BLaER1 (cell line): Measurements from ENCODE around the gene NAA40.

ENCODE experiments used
- H3K27ac ChIP-seq: shearing (Covaris generic); formaldehyde crosslinking; 2 replicates; pipeline ENCODE4 v1.8.1; 2022
- H3K27me3 ChIP-seq: shearing (Covaris generic); formaldehyde crosslinking; 2 replicates; pipeline ENCODE4 v1.8.1; 2022
- H3K36me3 ChIP-seq: shearing (Covaris generic); formaldehyde crosslinking; 2 replicates; pipeline ENCODE4 v1.8.1; 2022
- H3K4me1 ChIP-seq: shearing (Covaris generic); formaldehyde crosslinking; 2 replicates; pipeline ENCODE4 v1.8.1; 2022
- H3K4me2 ChIP-seq: shearing (Covaris generic); formaldehyde crosslinking; 2 replicates; pipeline ENCODE4 v1.8.1; 2022
- H3K4me3 ChIP-seq: shearing (Covaris generic); formaldehyde crosslinking; 2 replicates; pipeline ENCODE4 v1.8.1; 2022
- H3K9ac ChIP-seq: shearing (Covaris generic); formaldehyde crosslinking; 2 replicates; pipeline ENCODE4 v1.8.1; 2022
- H3K9me3 ChIP-seq: shearing (Covaris generic); formaldehyde crosslinking; 2 replicates; pipeline ENCODE4 v1.8.1; 2022
- H4K20me1 ChIP-seq: shearing (Covaris generic); formaldehyde crosslinking; 2 replicates; pipeline ENCODE4 v1.8.1; 2022
- Cebpa-rat ChIP-seq: shearing (Covaris generic); IDR thresholded peaks from 2 replicates; pipeline ENCODE4 v1.8.1; 2022

Gene NAA40

DNA sequence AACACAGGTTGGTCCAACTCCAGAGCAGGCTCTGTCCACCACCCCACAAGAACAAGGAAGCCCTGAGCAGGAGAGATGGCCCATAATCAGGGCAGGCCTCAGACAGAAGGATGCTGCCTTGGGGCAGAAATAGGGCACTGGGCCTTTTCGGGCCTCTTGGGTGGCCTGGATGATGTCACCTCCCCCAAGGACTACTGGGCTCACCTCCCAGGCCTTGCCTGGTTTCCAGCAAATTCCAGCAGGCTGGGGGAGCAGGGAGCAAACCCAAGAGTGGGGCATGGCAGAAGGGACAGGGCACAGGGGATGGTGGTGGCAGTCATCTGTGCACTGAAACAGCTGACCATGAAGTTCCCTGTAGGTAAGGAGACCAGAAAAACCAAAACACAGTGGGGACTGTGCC, 5.3 kb upstream of the NAA40 start:
- Histone ChIP-seq H3K9ac (no peak overlapping the region), H3K27me3 (no peaks in the 10 kb centered on the region), H3K4me2 (no peak overlapping the region), H3K9me3 (no peaks in the 10 kb centered on the region), H3K27ac (no peak overlapping the region), H3K4me1 (peaks cover 34% of the 10 kb centered on the region), H3K4me3 (no peak overlapping the region), H4K20me1 (no peaks in the 10 kb centered on the region), H3K36me3 (no peaks in the 10 kb centered on the region)
- no peak for TF ChIP-seq Cebpa-rat

GRCh38 chr11:63937713-63938478, 906 bp upstream of the NAA40 start:
- H3K27ac ChIP-seq = peak overlapping the region; percentile 31; the same call in 1 of the 2 replicates
- no peak for TF ChIP-seq Cebpa-rat
- no peaks in the 10 kb centered on the region for H3K27me3 ChIP-seq

DNA sequence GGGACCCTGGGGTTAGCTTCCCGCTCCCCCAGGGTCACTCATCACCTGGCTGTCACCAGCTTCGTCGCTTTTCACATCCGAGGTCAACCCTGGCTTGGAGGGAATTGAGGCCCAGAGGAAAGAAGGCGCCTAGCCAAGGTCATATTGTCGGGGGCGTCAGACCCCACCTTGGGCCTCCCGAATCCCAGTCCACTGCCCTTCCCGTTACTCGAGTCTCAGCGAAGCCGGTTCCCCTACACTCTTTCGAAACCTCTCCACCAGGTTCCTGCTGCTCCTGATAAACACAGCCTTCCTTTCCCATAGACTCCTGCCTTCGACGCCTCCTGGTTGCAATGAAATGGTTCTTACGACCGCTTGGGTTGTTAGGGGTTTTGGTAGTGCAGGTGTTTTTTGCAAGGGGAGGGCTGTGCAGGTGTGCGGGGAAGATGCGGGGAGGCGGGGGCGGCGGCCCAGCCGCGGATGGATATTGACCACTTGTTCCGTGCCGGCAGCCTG, 642 bp downstream of the NAA40 start:
- Histone ChIP-seq H3K4me1 (peaks cover 49% of the 10 kb centered on the region), H3K9me3 (no peaks in the 10 kb centered on the region), H4K20me1 (peaks cover 47% of the 10 kb centered on the region), H3K27ac (peak overlapping the region; percentile 80), H3K36me3 (peaks cover 21% of the 10 kb centered on the region), H3K4me2 (peak overlapping the region; percentile 78), H3K4me3 (peak overlapping the region; percentile 76), H3K9ac (peak overlapping the region; percentile 84), H3K27me3 (no peaks in the 10 kb centered on the region)
- no peak for TF ChIP-seq Cebpa-rat

More at GRCh38 chr11:63937713-63938478, 906 bp upstream of the NAA40 start:
- H4K20me1 ChIP-seq = peaks cover 31% of the 10 kb centered on the region
- peaks cover 14% of the 10 kb centered on the region for H3K36me3 ChIP-seq
- peak overlapping the region; percentile 84 for H3K9ac ChIP-seq
- H3K4me2 ChIP-seq = peak overlapping the region; percentile 89
- no peaks in the 10 kb centered on the region for H3K9me3 ChIP-seq
- H3K4me1 ChIP-seq = peaks cover 44% of the 10 kb centered on the region
- peak overlapping the region; percentile 76 for H3K4me3 ChIP-seq

GRCh38 chr11:63940786-63941185, 2.0 kb downstream of the NAA40 start:
- peaks cover 60% of the 10 kb centered on the region for H3K4me1 ChIP-seq
- TF ChIP-seq Cebpa-rat = no peak
- peak overlapping the region; percentile 84 for H3K9ac ChIP-seq
- peaks cover 60% of the 10 kb centered on the region for H4K20me1 ChIP-seq
- peak overlapping the region; percentile 73 for H3K27ac ChIP-seq
- peak overlapping the region; percentile 76 for H3K4me3 ChIP-seq
- peaks cover 29% of the 10 kb centered on the region for H3K36me3 ChIP-seq
- H3K27me3 ChIP-seq = no peaks in the 10 kb centered on the region
- H3K4me2 ChIP-seq = peak overlapping the region; percentile 78
- H3K9me3 ChIP-seq = no peaks in the 10 kb centered on the region

- no peak for TF ChIP-seq Cebpa-rat
- Histone ChIP-seq H3K4me1 (peaks cover 60% of the 10 kb centered on the region), H3K9ac (no peak overlapping the region), H3K4me3 (no peak overlapping the region), H3K27ac (no peak overlapping the region), H3K4me2 (peak overlapping the region; percentile 78; the same call in 1 of the 2 replicates), H3K36me3 (peaks cover 39% of the 10 kb centered on the region), H3K27me3 (no peaks in the 10 kb centered on the region), H3K9me3 (no peaks in the 10 kb centered on the region), H4K20me1 (peaks cover 66% of the 10 kb centered on the region)
These were observed 3.1 kb downstream of the NAA40 start for GRCh38 chr11:63941901-63942300.

DNA sequence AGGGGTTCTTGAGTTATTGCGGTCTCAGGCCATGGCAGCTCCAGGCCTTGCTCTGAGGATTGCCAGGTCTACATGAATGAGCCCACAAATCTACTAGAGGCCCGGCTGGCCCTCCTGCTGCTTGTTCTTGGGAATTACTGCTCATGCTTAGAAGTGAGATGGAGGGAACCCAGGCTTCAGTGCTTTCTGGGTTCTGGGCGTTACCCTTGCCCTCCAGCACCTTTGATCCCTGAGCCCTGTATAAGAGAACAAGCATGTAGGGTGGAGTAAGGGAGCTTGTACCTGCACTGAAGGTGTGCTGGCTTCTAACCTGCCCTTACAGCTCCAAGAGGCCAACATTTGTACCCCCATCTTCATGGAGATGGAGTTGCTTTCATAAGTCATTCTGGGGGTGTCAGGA, 4.0 kb downstream of the NAA40 start:
- no peaks in the 10 kb centered on the region for H3K27me3 ChIP-seq
- peaks cover 56% of the 10 kb centered on the region for H3K4me1 ChIP-seq
- H3K4me2 ChIP-seq = no peak overlapping the region
- peaks cover 66% of the 10 kb centered on the region for H4K20me1 ChIP-seq
- H3K36me3 ChIP-seq = peaks cover 48% of the 10 kb centered on the region
- no peak for TF ChIP-seq Cebpa-rat
- 0 out of 2 replicates have a peak overlapping the region, but pooled peaks have one; percentile 51 for H3K9ac ChIP-seq
- no peaks in the 10 kb centered on the region for H3K9me3 ChIP-seq
- no peak overlapping the region for H3K27ac ChIP-seq
- no peak overlapping the region for H3K4me3 ChIP-seq

DNA sequence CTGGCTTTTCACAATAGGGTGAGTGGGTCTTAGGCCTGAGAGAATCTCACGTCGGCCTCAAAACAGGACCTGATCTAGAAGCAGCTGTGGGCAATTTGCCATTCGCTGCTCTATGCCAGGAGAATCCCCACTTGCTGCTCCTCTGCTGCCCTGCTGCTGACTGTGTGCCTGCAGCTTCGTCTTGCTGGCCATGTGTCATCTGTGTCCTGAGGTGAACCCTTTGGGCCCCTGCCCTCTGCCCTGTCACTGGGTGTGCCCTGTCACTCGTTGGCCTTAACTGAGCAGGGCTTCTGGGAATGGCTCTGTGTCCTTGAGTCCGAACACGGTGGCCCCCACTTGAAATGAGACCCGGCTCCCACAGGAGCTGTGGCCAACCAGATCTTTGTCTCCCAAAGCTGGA, 6.2 kb downstream of the NAA40 start:
- Histone ChIP-seq H3K27me3 (no peaks in the 10 kb centered on the region), H4K20me1 (peaks cover 63% of the 10 kb centered on the region), H3K36me3 (peaks cover 68% of the 10 kb centered on the region), H3K27ac (0 out of 2 replicates have a peak overlapping the region, but pooled peaks have one; percentile 21), H3K9me3 (no peaks in the 10 kb centered on the region), H3K4me2 (peak overlapping the region; percentile 55), H3K9ac (peak overlapping the region; percentile 46), H3K4me3 (no peak overlapping the region), H3K4me1 (peaks cover 48% of the 10 kb centered on the region)
- TF ChIP-seq Cebpa-rat = no peak

DNA sequence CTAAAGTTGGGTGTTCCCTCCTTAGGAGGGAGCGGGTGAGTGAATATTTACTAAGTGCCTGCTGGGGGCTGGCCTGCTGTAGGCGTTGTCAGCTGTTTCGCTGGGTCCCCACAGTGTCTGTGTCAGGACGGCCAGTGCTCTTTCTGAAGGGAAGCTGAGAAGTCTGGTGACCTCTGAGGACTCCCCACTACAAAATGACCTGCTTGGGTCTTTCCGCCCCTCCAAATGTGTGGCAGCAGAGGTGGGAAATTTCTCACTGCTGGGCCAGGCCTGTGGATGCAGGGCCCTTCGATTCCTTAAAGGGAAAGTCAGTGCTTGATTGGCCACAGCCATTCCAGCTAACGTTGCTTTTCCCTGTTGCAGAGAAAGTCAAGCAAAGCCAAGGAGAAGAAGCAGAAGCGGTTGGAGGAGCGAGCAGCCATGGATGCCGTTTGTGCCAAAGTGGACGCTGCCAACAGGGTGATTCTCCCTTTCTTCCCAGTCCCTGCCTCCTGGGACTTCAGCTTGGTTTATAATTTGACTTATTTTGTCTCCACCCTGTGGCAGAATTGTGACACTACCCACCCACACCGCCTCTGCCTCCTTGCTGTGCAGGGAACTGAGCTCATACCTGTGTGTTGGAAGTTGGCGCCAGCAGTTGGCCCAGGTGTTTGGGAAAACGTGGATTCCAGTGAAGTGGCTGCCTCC, 6.8 kb downstream of the NAA40 start:
- Histone ChIP-seq H3K9ac (peak overlapping the region; percentile 46), H3K4me2 (peak overlapping the region; percentile 55), H3K4me3 (no peak overlapping the region), H3K36me3 (peaks cover 75% of the 10 kb centered on the region), H3K27me3 (no peaks in the 10 kb centered on the region), H4K20me1 (peaks cover 56% of the 10 kb centered on the region), H3K4me1 (peaks cover 42% of the 10 kb centered on the region), H3K27ac (0 out of 2 replicates have a peak overlapping the region, but pooled peaks have one; percentile 21), H3K9me3 (no peaks in the 10 kb centered on the region)
- no peak for TF ChIP-seq Cebpa-rat

GRCh38 chr11:63951779-63952536, 13.2 kb downstream of the NAA40 start:
- Histone ChIP-seq H4K20me1 (peaks cover 15% of the 10 kb centered on the region; the same call in 1 of the 2 replicates), H3K27me3 (no peaks in the 10 kb centered on the region), H3K4me2 (peak overlapping the region; percentile 84), H3K9ac (peak overlapping the region; percentile 65), H3K36me3 (peaks cover 87% of the 10 kb centered on the region), H3K4me1 (peaks cover 37% of the 10 kb centered on the region), H3K4me3 (no peak overlapping the region), H3K9me3 (no peaks in the 10 kb centered on the region), H3K27ac (peak overlapping the region; percentile 68)
- no peak for TF ChIP-seq Cebpa-rat
